GM12878 (cell line): ENCODE measurements around the gene POC1B. TPM values are rescaled to one million over a fixed set of nuclear protein-coding genes. Genes with fewer than 3 reads are reported as not detected.

Source experiments
- ATAC-seq: fragments of 200-7000 bp; cut with Tn5 transposase; 3 replicates; pipeline ENCODE4 v1.9.1; 2020; ENCODE audit warnings: mild to moderate bottlenecking, moderate library complexity
- BruUV-seq: library from RNA; stranded (reverse); fragments of 400-500 nt; replicated peaks from 2 replicates; lab custom pipeline; 2021; lab: Mats Ljungman, UMichigan
- CTCF ChIA-PET: fragments of 300-600 bp; sonication (Branson Sonifier 250); formaldehyde crosslinking; extraction: SDS; loops from one replicate; lab custom pipeline; 2021; ENCODE audit warnings: inconsistent platforms; lab: Yijun Ruan, JAX
- POLR2A ChIA-PET: fragments of 350-600 bp; formaldehyde crosslinking; extraction: SDS; loops from one replicate; lab custom pipeline; 2021; ENCODE audit warnings: inconsistent platforms; lab: Charles Lee
- RAD21 ChIA-PET: fragments of 300-600 bp; sonication (Branson Sonifier 250); formaldehyde crosslinking; loops from one replicate; lab custom pipeline; 2023; ENCODE audit warnings: antibody characterized with exemption; ENCODE audit not compliant: unreplicated experiment; lab: Charles Lee
- SMC1A ChIA-PET: fragments of 300-600 bp; sonication (Branson Sonifier 250); formaldehyde crosslinking; loops from one replicate; lab custom pipeline; 2023; ENCODE audit not compliant: unreplicated experiment, uncharacterized antibody; lab: Charles Lee
- DNase-seq: peaks from one replicate; pipeline ENCODE4 v3.0.0-alpha.2; 2011; ENCODE audit warnings: low read depth, low spot score
- FAIRE-seq: peaks from 3 replicates; lab custom pipeline; 2011; peaks lifted over from hg19 to GRCh38; lab: Jason Lieb, UNC
- H2AFZ ChIP-seq: 2 replicates; pipeline ENCODE4 v1.6.0; 2011; ENCODE audit warnings: low read depth, low read length, control low read depth; ENCODE audit not compliant: control insufficient read depth
- H3K27ac ChIP-seq: 2 replicates; pipeline ENCODE4 v1.5.1; 2011; ENCODE audit warnings: control low read depth; ENCODE audit not compliant: control insufficient read depth, insufficient read depth
- H3K27me3 ChIP-seq, 2 experiments: replicated peaks in 1 of 2; 2 replicates each; pipeline versions ENCODE4 v1.6.0 to v1.6.1; 2011; ENCODE audit warnings: low read length in 1 of 2; ENCODE audit not compliant: control insufficient read depth in 2 of 2, insufficient read depth in 2 of 2
- H3K36me3 ChIP-seq, 2 experiments: 2 replicates each; pipeline ENCODE4 v1.5.1; 2011; ENCODE audit warnings: low read length in 1 of 2; ENCODE audit not compliant: control insufficient read depth in 2 of 2, insufficient read depth in 2 of 2
- H3K4me1 ChIP-seq: 2 replicates; pipeline ENCODE4 v1.6.1; 2011; ENCODE audit warnings: mild to moderate bottlenecking, low read length, moderate library complexity, mixed read lengths; ENCODE audit not compliant: control insufficient read depth, insufficient read depth
- H3K4me2 ChIP-seq: 2 replicates; pipeline ENCODE4 v1.6.0; 2011; ENCODE audit warnings: control low read depth; ENCODE audit not compliant: control insufficient read depth, insufficient read depth
- H3K4me3 ChIP-seq: fragments of 200-600 bp; sonication (generic); 2 replicates; pipeline ENCODE4 v1.5.1; 2016
- H3K79me2 ChIP-seq: 2 replicates; pipeline ENCODE4 v1.6.0; 2011; ENCODE audit warnings: low read length; ENCODE audit not compliant: control insufficient read depth, insufficient read depth
- H3K9ac ChIP-seq: 2 replicates; pipeline ENCODE4 v1.8.0; 2011; ENCODE audit warnings: low read length, control low read depth, mixed read lengths; ENCODE audit not compliant: control insufficient read depth, insufficient read depth
- H3K9me3 ChIP-seq: replicated peaks from 3 replicates; pipeline ENCODE4 v1.5.1; 2011; ENCODE audit warnings: mild to moderate bottlenecking, low read length; ENCODE audit not compliant: control insufficient read depth, insufficient read depth
- H4K20me1 ChIP-seq: 2 replicates; pipeline ENCODE4 v1.6.0; 2011; ENCODE audit not compliant: control insufficient read depth, insufficient read depth
- ATF3 ChIP-seq: IDR thresholded peaks from 2 replicates; pipeline ENCODE4 v1.6.1; 2011; ENCODE audit warnings: low read depth, mild to moderate bottlenecking, low read length, moderate library complexity, borderline replicate concordance; ENCODE audit errors: extremely low read depth
- BMI1 ChIP-seq: fragments of 450-650 bp; IDR thresholded peaks from 2 replicates; pipeline ENCODE4 v1.6.1; 2016; ENCODE audit warnings: mild to moderate bottlenecking, moderate library complexity, borderline replicate concordance
- ELK1 ChIP-seq: IDR thresholded peaks from 2 replicates; pipeline ENCODE4 v1.6.1; 2012; ENCODE audit warnings: low read depth, low read length, improper control_type of control experiment
- MYC ChIP-seq: IDR thresholded peaks from 2 replicates; pipeline ENCODE4 v1.6.1; 2011; ENCODE audit warnings: mild to moderate bottlenecking, low read length, moderate library complexity, inconsistent platforms; ENCODE audit not compliant: insufficient read depth, insufficient replicate concordance, insufficient read length, severe bottlenecking
- RELA ChIP-seq: fragments of 450-650 bp; IDR thresholded peaks from 2 replicates; pipeline ENCODE4 v1.8.0; 2014; ENCODE audit warnings: borderline replicate concordance; ENCODE audit not compliant: partially characterized antibody
- RUNX3 ChIP-seq: IDR thresholded peaks from 2 replicates; pipeline ENCODE4 v1.6.1; 2012; ENCODE audit warnings: low read length, inconsistent platforms
- TARDBP ChIP-seq: IDR thresholded peaks from 2 replicates; pipeline ENCODE4 v1.6.1; 2016; ENCODE audit warnings: borderline replicate concordance
- TBL1XR1 ChIP-seq: IDR thresholded peaks from 2 replicates; pipeline ENCODE4 v1.6.1; 2012; ENCODE audit warnings: low read depth, low read length, improper control_type of control experiment
- WRNIP1 ChIP-seq: IDR thresholded peaks from 2 replicates; pipeline ENCODE4 v1.6.1; 2011; ENCODE audit warnings: low read depth, low read length, improper control_type of control experiment, borderline replicate concordance
- ZBED1 ChIP-seq: IDR thresholded peaks from 2 replicates; pipeline ENCODE4 v1.6.1; 2016; ENCODE audit warnings: borderline replicate concordance
- WGBS: methylation state at CpG from one replicate; pipeline ENCODE4 v1.1.6; 2016; ENCODE audit warnings: low lambda C conversion rate; ENCODE audit not compliant: insufficient replicate concordance, insufficient coverage; ENCODE audit errors: missing lambda C conversion rate; 5-methylcytosine and 5-hydroxymethylcytosine counted together
- in situ Hi-C: fragments of 300-500 bp; cut with MboI; formaldehyde crosslinking; loops from 9 replicates; pipeline ENCODE4 v1.14.3; 2018; ENCODE audit warnings: mixed read lengths
- intact Hi-C: fragments of 100-400 bp; cut with micrococcal nuclease; formaldehyde crosslinking; loops from one replicate; pipeline ENCODE4 v1.14.2; 2022; ENCODE audit not compliant: unreplicated experiment
- polyA plus RNA-seq, 11 experiments: library from polyadenylated mRNA; depleted of rRNA in 4 of 11; unstranded in 6 of 11; stranded (reverse) in 5 of 11; fragments of >200 nt; fragmentation: Nextera tagmentation in 4 of 11; fragmentation: Illumina TruSeq in 1 of 11; extraction: Ambion mirVana in 4 of 11; extraction: Trizol in 1 of 11; gene quantifications; 1 replicate in 1 of 11; 2 replicates in 10 of 11; pipeline versions ENCODE4 v1.2.1 to v1.2.3, GENCODE V29; 2011 to 2016; ENCODE audit warnings: inconsistent platforms in 2 of 11, missing spikeins in 2 of 11, low read depth in 1 of 11
- total RNA-seq, 4 experiments: library from RNA; depleted of rRNA in 3 of 4; stranded (reverse); fragments of >200 nt in 3 of 4; fragmentation: Illumina TruSeq in 1 of 4; extraction: Trizol in 1 of 4; gene quantifications; 2 replicates each; pipeline versions ENCODE4 v1.2.1 to v1.2.3, GENCODE V29; 2013 to 2021

The POC1B gene
- total and polyA plus RNA-seq, 10 of the 15 experiments (the other 5 are each of a cell fraction or from before 2014, with no cell fraction given) = 4.4 to 17.8 (median 11.3) TPM

- H3K27ac ChIP-seq = no peak overlapping the region; the same call in 1 of the 2 replicates
- no TSS peak for BruUV-seq
- SMC1A ChIA-PET = interaction anchor here (0.6 to 6.6 kb wide), 10 partner anchors 42 to 449 kb away, joined by 3 to 70 read pairs (median 4); partner anchors contain the start of genes GALNT4 and POC1B
- RAD21 ChIA-PET = interaction anchor here (0.9 to 2.5 kb wide), 7 partner anchors 54 to 451 kb away, joined by 3 to 11 read pairs (median 8); partner anchors contain the start of genes GALNT4 and POC1B
- TF ChIP-seq RUNX3 (peak; percentile 39; the same call in 1 of the 2 replicates), TBL1XR1 (no peak)
- TF ChIP-seq, all 136 proteins: peak for 1
- no peak overlapping the region for H3K4me3 ChIP-seq
- intact Hi-C loops = loop anchor here (5.0 kb wide), 1 partner anchor 116 kb away; the partner anchor contains the start of gene DUSP6
- in situ Hi-C loops = no loop called here
- H3K4me1 ChIP-seq = peaks cover 17% of the 10 kb centered on the region
- DNase-seq (no peak), FAIRE-seq (no peak), ATAC-seq (no peak)
- H3K36me3 ChIP-seq = no peaks in the 10 kb centered on the region
- ChIA-PET CTCF (interaction anchor here (0.6 to 7.6 kb wide), 11 partner anchors 8 to 450 kb away, joined by 3 to 176 read pairs (median 4); partner anchors contain the start of genes GALNT4 and POC1B), POLR2A (no interaction called here)
- no peak overlapping the region for H2AFZ ChIP-seq
- no peaks in the 10 kb centered on the region for H3K9me3 ChIP-seq
- 10% methylated on average over 1 of the region's 1 CpG for WGBS
- no peaks in the 10 kb centered on the region for H4K20me1 ChIP-seq
- no peaks in the 10 kb centered on the region for H3K79me2 ChIP-seq
- H3K9ac ChIP-seq = no peak overlapping the region
- no peaks in the 10 kb centered on the region for H3K27me3 ChIP-seq
- H3K4me2 ChIP-seq = peak overlapping the region; percentile 39; the same call in 1 of the 2 replicates
Measured at GRCh38 chr12:89468017-89468416, 57.8 kb downstream of the POC1B start.

GRCh38 chr12:89464974-89465592 lies 60.8 kb downstream of the POC1B start:
- FAIRE-seq (no peak), ATAC-seq (no peak), DNase-seq (no peak)
- ChIA-PET CTCF (interaction anchor here (5.6 kb wide), 1 partner anchor 446 kb away, joined by 94 read pairs; no protein-coding TSS in a partner anchor), RAD21 (no interaction called here), SMC1A (no interaction called here), POLR2A (no interaction called here)
- WGBS = 83% methylated on average over 4 of the region's 4 CpGs
- Histone ChIP-seq H3K27ac (no peak overlapping the region), H3K79me2 (no peaks in the 10 kb centered on the region), H3K9me3 (no peaks in the 10 kb centered on the region), H3K36me3 (no peaks in the 10 kb centered on the region), H3K4me2 (no peak overlapping the region), H3K9ac (no peak overlapping the region), H3K4me1 (peaks cover 17% of the 10 kb centered on the region), H3K4me3 (no peak overlapping the region), H2AFZ (no peak overlapping the region), H3K27me3 (no peaks in the 10 kb centered on the region), H4K20me1 (no peaks in the 10 kb centered on the region)
- in situ Hi-C loops = loop anchor here (5.0 kb wide), 1 partner anchor 448 kb away; no protein-coding TSS in a partner anchor
- no TSS peak for BruUV-seq
- intact Hi-C loops = loop anchor here (5.0 kb wide), 1 partner anchor 113 kb away; the partner anchor contains the start of gene DUSP6
- no peak for TF ChIP-seq RELA
- no peak for TF ChIP-seq WRNIP1
- no peak for TF ChIP-seq ELK1
- no peak for TF ChIP-seq BMI1
- TF ChIP-seq ATF3 = no peak
- no peak for TF ChIP-seq MYC
- TF ChIP-seq TARDBP = no peak
- no peak for TF ChIP-seq ZBED1
